Suprapubic skin (tissue), 4 donors: ENCODE results near the gene TNS1. TPM values are rescaled to one million over a fixed set of nuclear protein-coding genes. Genes with fewer than 3 reads are reported as not detected.
"Not testable (repeated sequence)": the region's sequence is repeated elsewhere in the genome, so short reads cannot be mapped to it uniquely, and the experiment has no call there.

Source experiments
- DNase-seq, 2 donors: peaks; one replicate each; pipeline ENCODE4 v3.0.0-alpha.2; 2019; ENCODE audit warnings: low spot score in 2 of 2
- H3K27ac ChIP-seq: fragments of 200-600 bp; sonication (generic); one replicate; pipeline ENCODE4 v1.5.1; 2019
- H3K27me3 ChIP-seq: fragments of 200-600 bp; sonication (generic); one replicate; pipeline ENCODE4 v1.5.1; 2019
- H3K36me3 ChIP-seq: fragments of 200-600 bp; sonication (generic); one replicate; pipeline ENCODE4 v1.5.1; 2019
- H3K4me1 ChIP-seq: fragments of 200-600 bp; sonication (generic); one replicate; pipeline ENCODE4 v1.5.1; 2019
- H3K4me3 ChIP-seq: fragments of 200-600 bp; sonication (generic); one replicate; pipeline ENCODE4 v1.5.1; 2019; ENCODE audit warnings: mild to moderate bottlenecking
- H3K9me3 ChIP-seq: fragments of 200-600 bp; sonication (generic); one replicate; pipeline ENCODE4 v1.5.1; 2019
- CTCF ChIP-seq, 2 donors: fragments of 200-600 bp in 1 of 2; fragments of 450-650 bp in 1 of 2; sonication (generic) in 1 of 2; IDR thresholded peaks; one replicate each; pipeline ENCODE4 v1.5.1; 2016 to 2019; ENCODE audit warnings: antibody characterized with exemption in 2 of 2, mild to moderate bottlenecking in 1 of 2, moderate library complexity in 1 of 2
- EP300 ChIP-seq: sonication (generic); formaldehyde crosslinking; IDR thresholded peaks from one replicate; pipeline ENCODE4 v1.6.1; 2017; ENCODE audit warnings: antibody characterized with exemption
- POLR2A ChIP-seq, 2 donors: fragments of 450-650 bp; IDR thresholded peaks; one replicate each; pipeline ENCODE4 v1.6.1; 2017; ENCODE audit warnings: antibody characterized with exemption in 2 of 2, mild to moderate bottlenecking in 2 of 2, moderate library complexity in 2 of 2
- POLR2AphosphoS5 ChIP-seq, 3 donors: sonication (generic); formaldehyde crosslinking; IDR thresholded peaks; one replicate each; pipeline ENCODE4 v1.6.1; 2017; ENCODE audit warnings: antibody characterized with exemption in 3 of 3
- WGBS: methylation state at CpG from one replicate; pipeline ENCODE4 v1.1.5; 2018; 5-methylcytosine and 5-hydroxymethylcytosine counted together
- total RNA-seq, 4 donors: library from RNA; depleted of rRNA; stranded (reverse); fragments of >200 nt; gene quantifications; one replicate each; pipeline ENCODE4 v1.1.0, GENCODE V29; 2016

TNS1 gene
- total RNA-seq, 4 donors from 2014 or later = 64.1 to 145 (median 99.5) TPM

GRCh38 chr2:217789003-217789735 is 213.6 kb downstream of the TNS1 start:
- no peak overlapping the region for H3K4me3 ChIP-seq

GRCh38 chr2:217788669-217789002 is 214.2 kb downstream of the TNS1 start:
- H3K4me1 ChIP-seq = peaks cover 5% of the 10 kb centered on the region
- H3K9me3 ChIP-seq = no peaks in the 10 kb centered on the region
- no peaks in the 10 kb centered on the region for H3K27me3 ChIP-seq
- no peaks in the 10 kb centered on the region for H3K36me3 ChIP-seq
- no peak overlapping the region for H3K4me3 ChIP-seq
- 94% methylated on average over 3 of the region's 7 CpGs for WGBS
- no peak overlapping the region for H3K27ac ChIP-seq
- TF ChIP-seq POLR2AphosphoS5 (IDR thresholded peaks at IDR 0.05) (no peak), CTCF (IDR thresholded peaks at IDR 0.05) (no peak), EP300 (no peak), POLR2A (IDR thresholded peaks at IDR 0.05) (no peak)
- DNase-seq = no peak

More at GRCh38 chr2:217789003-217789735, 213.6 kb downstream of the TNS1 start:
- TF ChIP-seq EP300 (no peak), CTCF (IDR thresholded peaks at IDR 0.05) (peak; percentile 97), POLR2A (IDR thresholded peaks at IDR 0.05) (no peak)
- Histone ChIP-seq H3K27me3 (no peaks in the 10 kb centered on the region), H3K27ac (no peak overlapping the region), H3K36me3 (no peaks in the 10 kb centered on the region), H3K9me3 (no peaks in the 10 kb centered on the region), H3K4me1 (peaks cover 9% of the 10 kb centered on the region)
- DNase-seq = peak in 1 of 2 donors; percentile 89
- 58% methylated on average over 8 of the region's 15 CpGs for WGBS

- no peak overlapping the region for H3K27ac ChIP-seq
- no peaks in the 10 kb centered on the region for H3K36me3 ChIP-seq
- DNase-seq = no peak
- H3K4me3 ChIP-seq = no peak overlapping the region
- H3K27me3 ChIP-seq = no peaks in the 10 kb centered on the region
- H3K4me1 ChIP-seq = peaks cover 3% of the 10 kb centered on the region
- WGBS = 86% methylated on average over 1 of the region's 37 CpGs
- H3K9me3 ChIP-seq = no peaks in the 10 kb centered on the region
- no peak for TF ChIP-seq EP300
- no peak for TF ChIP-seq POLR2A (IDR thresholded peaks at IDR 0.05)
- no peak for TF ChIP-seq POLR2AphosphoS5 (IDR thresholded peaks at IDR 0.05)
- no peak for TF ChIP-seq CTCF (IDR thresholded peaks at IDR 0.05)
These were observed 215.5 kb downstream of the TNS1 start for GRCh38 chr2:217787160-217787877.

GRCh38 chr2:217786560-217786959 is 216.2 kb downstream of the TNS1 start:
- H3K4me3 ChIP-seq, H3K27ac ChIP-seq, H3K9me3 ChIP-seq, H3K4me1 ChIP-seq, DNase-seq, H3K27me3 ChIP-seq, H3K36me3 ChIP-seq: not testable (repeated sequence)
- 99% methylated on average over 5 of the region's 5 CpGs for WGBS

GRCh38 chr2:217785544-217786045 is 217.2 kb downstream of the TNS1 start:
- Histone ChIP-seq H3K4me3 (no peak overlapping the region), H3K9me3 (no peaks in the 10 kb centered on the region), H3K4me1 (peaks cover 3% of the 10 kb centered on the region), H3K36me3 (no peaks in the 10 kb centered on the region), H3K27ac (no peak overlapping the region), H3K27me3 (no peaks in the 10 kb centered on the region)
- peak in 1 of 2 donors; percentile 89 for DNase-seq
- TF ChIP-seq CTCF (IDR thresholded peaks at IDR 0.05) = peak; percentile 88 to 93
- TF ChIP-seq POLR2A (IDR thresholded peaks at IDR 0.05) = no peak
- TF ChIP-seq EP300 = no peak
- TF ChIP-seq POLR2AphosphoS5 (IDR thresholded peaks at IDR 0.05) = no peak
- 35% methylated on average over 4 of the region's 10 CpGs for WGBS
